GM21528 (cell line): ENCODE data around the gene NDUFV1.
"Not testable (repeated sequence)": the region's sequence is repeated elsewhere in the genome, so short reads cannot be mapped to it uniquely, and the experiment has no call there.

Experiments used
- ATAC-seq: cut with Tn5 transposase; IDR thresholded peaks from one replicate; pipeline ENCODE4 v1.9.1; 2021; ENCODE audit warnings: mild to moderate bottlenecking, moderate library complexity; ENCODE audit not compliant: unreplicated experiment, low FRiP score

NDUFV1 gene

GRCh38 chr11:67649634-67650510, 43.1 kb downstream of the NDUFV1 start:
- ATAC-seq: no peak

- no peak for ATAC-seq
These were observed 45.4 kb downstream of the NDUFV1 start for GRCh38 chr11:67651976-67652781.

GRCh38 chr11:67652965-67653845, 46.5 kb downstream of the NDUFV1 start:
- ATAC-seq: no peak

- no peak for ATAC-seq
These were observed 47.5 kb downstream of the NDUFV1 start for GRCh38 chr11:67654225-67654624.

GRCh38 chr11:67656278-67656922, 49.7 kb downstream of the NDUFV1 start:
- ATAC-seq: no peak

GRCh38 chr11:67657300-67657699, 50.6 kb downstream of the NDUFV1 start:
- no peak for ATAC-seq

GRCh38 chr11:67659651-67660165, 53.0 kb downstream of the NDUFV1 start:
- ATAC-seq: not testable (repeated sequence)

- ATAC-seq: not testable (repeated sequence)
These were observed 54.0 kb downstream of the NDUFV1 start for GRCh38 chr11:67660752-67661151.
